Smooth muscle cell (in vitro differentiated cells): Measurements from ENCODE around the gene ARHGEF38. TPM values are rescaled to one million over a fixed set of nuclear protein-coding genes. Genes with fewer than 3 reads are reported as not detected.

Experiments
- DNase-seq: peaks from one replicate; lab custom pipeline; 2025; ENCODE audit not compliant: unreplicated experiment; lab: John Stamatoyannopoulos, UW
- H2AFZ ChIP-seq: fragments of 200-600 bp; sonication (generic); 2 replicates; pipeline ENCODE4 v1.6.0; 2016; ENCODE audit warnings: antibody characterized with exemption, low read depth, mild to moderate bottlenecking
- H3F3A ChIP-seq: fragments of 200-600 bp; sonication (generic); 2 replicates; pipeline ENCODE4 v1.6.0; 2017; ENCODE audit warnings: antibody characterized with exemption, low read depth
- H3K27ac ChIP-seq: fragments of 200-600 bp; sonication (generic); 2 replicates; pipeline ENCODE4 v1.5.1; 2016; ENCODE audit warnings: low read depth, mild to moderate bottlenecking
- H3K27me3 ChIP-seq: fragments of 200-600 bp; sonication (generic); 2 replicates; pipeline ENCODE4 v1.6.1; 2016; ENCODE audit warnings: low read depth, mild to moderate bottlenecking
- H3K36me3 ChIP-seq: fragments of 200-600 bp; sonication (generic); 2 replicates; pipeline ENCODE4 v1.5.1; 2016; ENCODE audit warnings: low read depth
- H3K4me1 ChIP-seq: fragments of 200-600 bp; sonication (generic); 2 replicates; pipeline ENCODE4 v1.5.1; 2016; ENCODE audit warnings: low read depth
- H3K4me2 ChIP-seq: fragments of 200-600 bp; sonication (generic); 2 replicates; pipeline ENCODE4 v1.6.0; 2016; ENCODE audit warnings: mild to moderate bottlenecking
- H3K4me3 ChIP-seq: fragments of 200-600 bp; sonication (generic); 2 replicates; pipeline ENCODE4 v1.5.1; 2016; ENCODE audit warnings: mild to moderate bottlenecking
- H3K79me2 ChIP-seq: fragments of 200-600 bp; sonication (generic); 2 replicates; pipeline ENCODE4 v1.6.0; 2016; ENCODE audit warnings: low read depth, mild to moderate bottlenecking
- H3K9ac ChIP-seq: fragments of 200-600 bp; sonication (generic); 2 replicates; pipeline ENCODE4 v1.6.0; 2016; ENCODE audit warnings: low read depth
- H3K9me3 ChIP-seq: fragments of 200-600 bp; sonication (generic); replicated peaks from 2 replicates; pipeline ENCODE4 v1.5.1; 2016; ENCODE audit warnings: low read depth
- H4K20me1 ChIP-seq: fragments of 200-600 bp; sonication (generic); 2 replicates; pipeline ENCODE4 v1.6.0; 2016; ENCODE audit warnings: low read depth
- WGBS: methylation state at CpG from one replicate; pipeline ENCODE4 v1.1.7; 2016; ENCODE audit warnings: low lambda C conversion rate; 5-methylcytosine and 5-hydroxymethylcytosine counted together
- polyA plus RNA-seq: library from polyadenylated mRNA; unstranded; fragments of >200 nt; fragmentation: Nextera tagmentation; extraction: Ambion mirVana; gene quantifications from 2 replicates; pipeline ENCODE4 v1.2.1, GENCODE V29; 2016
- total RNA-seq: library from RNA; depleted of rRNA; stranded (reverse); fragments of >200 nt; gene quantifications from 2 replicates; pipeline ENCODE4 v1.2.3, GENCODE V29; 2014
- TF ChIP-seq, protein P1 (sequence below): fragments of 200-600 bp; sonication (generic); IDR thresholded peaks from 2 replicates; pipeline ENCODE4 v1.5.1; 2017; ENCODE audit warnings: borderline replicate concordance, mild to moderate bottlenecking, antibody characterized with exemption; ENCODE audit not compliant: insufficient read depth, poor library complexity, severe bottlenecking

ARHGEF38 gene
- total and polyA plus RNA-seq, 2 experiments from 2014 or later, result 0.24 TPM; not detected in 1

DNA sequence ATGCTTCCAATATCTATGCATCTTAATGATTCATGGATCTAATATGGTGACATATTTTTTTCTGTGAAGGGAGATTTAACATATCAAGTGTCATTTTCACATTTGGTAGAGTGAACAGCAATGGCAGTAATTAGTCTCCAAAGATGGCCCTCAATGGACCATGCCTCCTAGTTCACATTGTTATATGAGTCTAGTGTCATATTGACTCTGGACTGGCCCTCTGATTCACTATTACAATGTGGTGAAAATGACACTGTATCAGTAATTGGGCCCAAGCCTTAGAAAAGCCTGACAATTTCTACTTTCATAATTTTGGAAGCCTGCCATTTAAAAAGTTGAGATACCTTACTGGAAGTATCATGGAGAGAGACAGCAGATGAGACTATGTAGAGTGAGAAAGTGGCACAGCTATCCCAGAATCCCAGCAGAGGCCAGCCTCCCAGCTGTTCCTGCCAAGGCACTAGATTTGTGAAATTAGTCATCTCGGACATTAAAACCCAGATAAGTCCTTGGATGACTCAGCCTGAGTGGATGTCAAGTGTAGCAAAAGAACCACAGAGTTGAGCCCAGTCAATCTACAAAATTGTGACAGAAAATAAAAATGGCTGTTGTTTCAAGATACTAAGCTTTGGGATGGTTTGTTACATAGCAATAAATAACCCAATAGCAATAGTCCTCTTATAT, 68.4 kb downstream of the ARHGEF38 start:
- H3K79me2 ChIP-seq, result no peaks in the 10 kb centered on the region
- no peak overlapping the region for H2AFZ ChIP-seq
- TF ChIP-seq, protein P1, sequence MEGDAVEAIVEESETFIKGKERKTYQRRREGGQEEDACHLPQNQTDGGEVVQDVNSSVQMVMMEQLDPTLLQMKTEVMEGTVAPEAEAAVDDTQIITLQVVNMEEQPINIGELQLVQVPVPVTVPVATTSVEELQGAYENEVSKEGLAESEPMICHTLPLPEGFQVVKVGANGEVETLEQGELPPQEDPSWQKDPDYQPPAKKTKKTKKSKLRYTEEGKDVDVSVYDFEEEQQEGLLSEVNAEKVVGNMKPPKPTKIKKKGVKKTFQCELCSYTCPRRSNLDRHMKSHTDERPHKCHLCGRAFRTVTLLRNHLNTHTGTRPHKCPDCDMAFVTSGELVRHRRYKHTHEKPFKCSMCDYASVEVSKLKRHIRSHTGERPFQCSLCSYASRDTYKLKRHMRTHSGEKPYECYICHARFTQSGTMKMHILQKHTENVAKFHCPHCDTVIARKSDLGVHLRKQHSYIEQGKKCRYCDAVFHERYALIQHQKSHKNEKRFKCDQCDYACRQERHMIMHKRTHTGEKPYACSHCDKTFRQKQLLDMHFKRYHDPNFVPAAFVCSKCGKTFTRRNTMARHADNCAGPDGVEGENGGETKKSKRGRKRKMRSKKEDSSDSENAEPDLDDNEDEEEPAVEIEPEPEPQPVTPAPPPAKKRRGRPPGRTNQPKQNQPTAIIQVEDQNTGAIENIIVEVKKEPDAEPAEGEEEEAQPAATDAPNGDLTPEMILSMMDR, result no peak
- H3K4me2 ChIP-seq, result no peak overlapping the region
- no peaks in the 10 kb centered on the region for H4K20me1 ChIP-seq
- peaks cover 8% of the 10 kb centered on the region for H3K27me3 ChIP-seq
- no peak overlapping the region for H3K27ac ChIP-seq
- H3K9ac ChIP-seq, result no peak overlapping the region
- H3K9me3 ChIP-seq, result no peaks in the 10 kb centered on the region
- H3K4me1 ChIP-seq, result no peaks in the 10 kb centered on the region
- WGBS, result 16% methylated on average over 1 of the region's 1 CpG
- no peak for DNase-seq
- no peaks in the 10 kb centered on the region for H3K36me3 ChIP-seq
- H3F3A ChIP-seq, result peaks cover 18% of the 10 kb centered on the region
- no peak overlapping the region for H3K4me3 ChIP-seq

DNA sequence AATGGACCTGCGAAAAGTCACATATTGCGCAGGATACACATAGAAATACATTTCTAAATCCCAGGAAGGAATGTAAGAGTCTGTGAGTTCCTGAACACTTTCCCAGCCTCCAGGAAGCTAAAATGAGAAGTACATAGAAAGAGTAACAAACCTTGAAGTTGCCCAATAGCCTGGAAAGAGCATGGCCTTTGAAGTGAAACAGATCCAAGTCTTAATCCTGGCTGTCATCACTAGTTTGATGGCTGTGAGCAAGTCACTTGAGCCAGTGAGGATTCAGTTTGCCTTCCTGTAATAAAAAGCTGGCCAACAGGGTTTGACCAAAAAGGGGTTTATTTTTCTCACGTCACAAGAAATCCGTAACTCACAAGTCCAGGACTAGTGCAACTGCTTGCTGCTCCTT, 69.8 kb downstream of the ARHGEF38 start:
- no peak overlapping the region for H3K4me3 ChIP-seq
- no peaks in the 10 kb centered on the region for H3K4me1 ChIP-seq
- peaks cover 18% of the 10 kb centered on the region for H3F3A ChIP-seq
- H3K27ac ChIP-seq, result no peak overlapping the region
- H3K36me3 ChIP-seq, result no peaks in the 10 kb centered on the region
- 37% methylated on average over 4 of the region's 4 CpGs for WGBS
- no peaks in the 10 kb centered on the region for H3K79me2 ChIP-seq
- no peak overlapping the region for H2AFZ ChIP-seq
- H3K9ac ChIP-seq, result no peak overlapping the region
- no peak for DNase-seq
- TF ChIP-seq, protein P1, result no peak
- H3K4me2 ChIP-seq, result peak overlapping the region; percentile 7
- peaks cover 22% of the 10 kb centered on the region for H3K27me3 ChIP-seq
- no peaks in the 10 kb centered on the region for H4K20me1 ChIP-seq
- H3K9me3 ChIP-seq, result no peaks in the 10 kb centered on the region

DNA sequence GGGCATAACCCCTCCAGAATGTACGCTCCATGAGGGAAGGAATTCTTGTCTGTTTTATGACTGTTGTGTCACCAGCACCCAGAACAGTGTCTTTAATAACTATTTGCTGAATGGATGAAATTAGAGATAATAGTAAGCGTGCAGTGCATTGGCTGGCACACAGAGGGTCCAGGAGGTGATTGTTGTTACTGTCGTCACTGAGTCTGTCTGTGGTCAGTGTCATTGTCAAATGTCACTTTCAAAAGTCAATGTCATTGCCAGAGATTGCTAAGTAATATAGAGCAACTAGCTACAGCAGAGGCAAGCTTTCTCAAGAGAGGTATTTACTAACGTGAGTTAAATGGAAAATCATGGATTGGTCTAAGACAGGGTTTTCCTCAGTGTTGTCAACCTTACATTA, 70.7 kb downstream of the ARHGEF38 start:
- TF ChIP-seq, protein P1, result no peak
- H3F3A ChIP-seq, result peaks cover 18% of the 10 kb centered on the region
- H3K4me2 ChIP-seq, result no peak overlapping the region
- H3K9me3 ChIP-seq, result no peaks in the 10 kb centered on the region
- H3K4me3 ChIP-seq, result no peak overlapping the region
- no peak overlapping the region for H3K9ac ChIP-seq
- no peak overlapping the region for H3K27ac ChIP-seq
- H4K20me1 ChIP-seq, result no peaks in the 10 kb centered on the region
- DNase-seq, result no peak
- H3K4me1 ChIP-seq, result no peaks in the 10 kb centered on the region
- H3K36me3 ChIP-seq, result no peaks in the 10 kb centered on the region
- 73% methylated on average over 4 of the region's 4 CpGs for WGBS
- no peak overlapping the region for H2AFZ ChIP-seq
- no peaks in the 10 kb centered on the region for H3K79me2 ChIP-seq
- peaks cover 23% of the 10 kb centered on the region for H3K27me3 ChIP-seq

DNA sequence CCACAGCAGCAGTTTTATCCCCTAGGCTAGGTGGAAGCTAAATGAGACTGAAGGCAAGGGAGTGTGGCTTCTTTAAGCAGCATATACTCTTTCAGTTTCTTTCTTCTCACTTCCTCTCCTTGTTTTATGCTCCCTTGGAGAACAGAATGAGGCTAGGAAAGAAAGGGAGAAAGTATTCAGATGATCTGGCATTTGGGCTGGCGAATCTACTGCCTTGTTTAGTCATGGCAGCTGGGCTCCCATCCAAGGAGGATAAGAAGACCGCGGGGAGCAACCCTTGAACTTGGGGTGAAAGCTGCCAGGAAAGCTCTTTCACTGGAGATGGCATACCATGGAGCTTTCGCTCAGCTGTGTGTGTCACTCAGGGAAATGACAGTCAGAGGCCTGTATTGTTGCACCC, 72.1 kb downstream of the ARHGEF38 start:
- Histone ChIP-seq H3K4me1 (no peaks in the 10 kb centered on the region), H3K79me2 (no peaks in the 10 kb centered on the region), H3K9ac (no peak overlapping the region), H3K4me2 (no peak overlapping the region), H3K36me3 (no peaks in the 10 kb centered on the region), H3K4me3 (no peak overlapping the region), H3K27ac (no peak overlapping the region), H3F3A (peaks cover 18% of the 10 kb centered on the region), H4K20me1 (no peaks in the 10 kb centered on the region), H3K27me3 (peaks cover 29% of the 10 kb centered on the region), H2AFZ (no peak overlapping the region), H3K9me3 (no peaks in the 10 kb centered on the region)
- WGBS, result 91% methylated on average over 4 of the region's 4 CpGs
- TF ChIP-seq, protein P1, result no peak
- no peak for DNase-seq
